HCEC 1CT (cell line): ENCODE measurements around the gene HDAC3.
"Not testable (repeated sequence)": the region's sequence is repeated elsewhere in the genome, so short reads cannot be mapped to it uniquely, and the experiment has no call there.

ENCODE experiments used
- DNase-seq: peaks from one replicate; pipeline ENCODE4 v3.0.0-alpha.2; 2017

Gene HDAC3

GRCh38 chr5:141633871-141634561 is 2.6 kb downstream of the HDAC3 start:
- no peak for DNase-seq

- no peak for DNase-seq
Observed at GRCh38 chr5:141632650-141633049, 4.0 kb downstream of the HDAC3 start.

- no peak for DNase-seq
Observed at GRCh38 chr5:141630570-141631140, 6.0 kb downstream of the HDAC3 start.

GRCh38 chr5:141628175-141628788 is 8.4 kb downstream of the HDAC3 start:
- peak; percentile 24 for DNase-seq

GRCh38 chr5:141623611-141624010 is 13.0 kb downstream of the HDAC3 start:
- DNase-seq: no peak

- no peak for DNase-seq
Observed at GRCh38 chr5:141623186-141623585, 13.5 kb downstream of the HDAC3 start.

- DNase-seq: peak; percentile 96
Observed at GRCh38 chr5:141618804-141619554, 17.7 kb downstream of the HDAC3 start, which contains the start of gene DIAPH1. Gene DIAPH1 (minus strand): TSS chr5:141619000. CDS start chr5:141618914, 86 bp downstream.

- peak; percentile 14 for DNase-seq
Observed at GRCh38 chr5:141618030-141618803, 18.4 kb downstream of the HDAC3 start.

GRCh38 chr5:141617682-141618029 is 19.0 kb downstream of the HDAC3 start:
- DNase-seq: no peak

GRCh38 chr5:141617128-141617527 is 19.5 kb downstream of the HDAC3 start:
- DNase-seq: peak; percentile 38

- no peak for DNase-seq
Observed at GRCh38 chr5:141615991-141616720, 20.5 kb downstream of the HDAC3 start.

- no peak for DNase-seq
Observed at GRCh38 chr5:141613344-141613743, 23.3 kb downstream of the HDAC3 start.

GRCh38 chr5:141611289-141611688 is 25.4 kb downstream of the HDAC3 start:
- no peak for DNase-seq

- not testable (repeated sequence) for DNase-seq
Observed at GRCh38 chr5:141609921-141610320, 26.7 kb downstream of the HDAC3 start.

- DNase-seq: no peak
Observed at GRCh38 chr5:141609044-141609443, 27.6 kb downstream of the HDAC3 start.

GRCh38 chr5:141608557-141608956 is 28.1 kb downstream of the HDAC3 start:
- DNase-seq: no peak

- DNase-seq: no peak
Observed at GRCh38 chr5:141608046-141608445, 28.6 kb downstream of the HDAC3 start.

- no peak for DNase-seq
Observed at GRCh38 chr5:141605523-141606277, 30.9 kb downstream of the HDAC3 start.

GRCh38 chr5:141603923-141604717 is 32.5 kb downstream of the HDAC3 start:
- peak; percentile 94 for DNase-seq

GRCh38 chr5:141602606-141603005 is 34.0 kb downstream of the HDAC3 start:
- DNase-seq: no peak
